ENCODE data around the gene GTF3C1. TPM values are rescaled to one million over a fixed set of nuclear protein-coding genes. Genes with fewer than 3 reads are reported as not detected.

Gene GTF3C1
- total RNA-seq, 1 donor from 2014 or later, result 125 TPM

- no peaks in the 10 kb centered on the region for H3K36me3 Mint-ChIP-seq (ENCODE audit: low read depth)
- H3K27ac Mint-ChIP-seq (ENCODE audit: unreplicated experiment), result no peak overlapping the region
- H3K9me3 Mint-ChIP-seq, result no peaks in the 10 kb centered on the region
- DNase-seq (ENCODE audit: low read depth, low spot score), result no peak
- H3K4me1 Mint-ChIP-seq, result no peaks in the 10 kb centered on the region
- no peak overlapping the region for H3K4me3 Mint-ChIP-seq
- TF ChIP-seq CTCF (conservative IDR thresholded peaks at IDR 0.05), result no peak
- H3K27me3 Mint-ChIP-seq (ENCODE audit: low read depth), result no peaks in the 10 kb centered on the region
Measured at GRCh38 chr16:27445502-27446175, 104.1 kb downstream of the GTF3C1 start.

GRCh38 chr16:27444470-27444869, 105.2 kb downstream of the GTF3C1 start:
- DNase-seq (ENCODE audit: low read depth, low spot score), result no peak
- no peak overlapping the region for H3K27ac Mint-ChIP-seq (ENCODE audit: unreplicated experiment)
- H3K9me3 Mint-ChIP-seq, result no peaks in the 10 kb centered on the region
- no peak for TF ChIP-seq CTCF (conservative IDR thresholded peaks at IDR 0.05)
- no peaks in the 10 kb centered on the region for H3K4me1 Mint-ChIP-seq
- H3K4me3 Mint-ChIP-seq, result no peak overlapping the region
- no peaks in the 10 kb centered on the region for H3K27me3 Mint-ChIP-seq (ENCODE audit: low read depth)
- H3K36me3 Mint-ChIP-seq (ENCODE audit: low read depth), result no peaks in the 10 kb centered on the region

- DNase-seq (ENCODE audit: low read depth, low spot score), result no peak
- H3K9me3 Mint-ChIP-seq, result no peaks in the 10 kb centered on the region
- H3K36me3 Mint-ChIP-seq (ENCODE audit: low read depth), result no peaks in the 10 kb centered on the region
- no peak overlapping the region for H3K27ac Mint-ChIP-seq (ENCODE audit: unreplicated experiment)
- H3K27me3 Mint-ChIP-seq (ENCODE audit: low read depth), result no peaks in the 10 kb centered on the region
- TF ChIP-seq CTCF (conservative IDR thresholded peaks at IDR 0.05), result no peak
- H3K4me3 Mint-ChIP-seq, result no peak overlapping the region
- H3K4me1 Mint-ChIP-seq, result peaks cover 4% of the 10 kb centered on the region
Measured at GRCh38 chr16:27444015-27444414, 105.7 kb downstream of the GTF3C1 start.

DNA sequence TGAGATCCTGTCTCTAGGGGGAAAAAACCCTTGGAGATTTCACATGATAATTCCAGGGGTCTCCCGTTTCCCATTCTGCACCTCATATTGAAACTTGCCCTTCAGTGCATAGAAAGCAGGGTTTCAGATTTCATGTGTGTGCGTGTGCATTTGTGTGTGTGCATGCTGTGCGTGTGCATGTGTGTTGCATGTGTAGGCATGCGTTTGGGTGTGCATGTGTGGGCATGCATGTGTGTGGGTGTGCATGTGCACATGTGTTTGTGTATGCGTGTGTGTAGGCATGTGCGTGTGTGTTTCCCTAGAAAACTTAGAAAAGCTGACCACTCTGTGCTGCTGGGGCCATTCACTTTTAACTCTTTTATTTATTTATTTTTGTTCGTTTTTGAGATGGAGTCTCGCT, 107.7 kb downstream of the GTF3C1 start:
- H3K9me3 Mint-ChIP-seq, result no peaks in the 10 kb centered on the region
- no peak for TF ChIP-seq CTCF (conservative IDR thresholded peaks at IDR 0.05)
- peaks cover 4% of the 10 kb centered on the region for H3K4me1 Mint-ChIP-seq
- H3K27ac Mint-ChIP-seq (ENCODE audit: unreplicated experiment), result no peak overlapping the region
- no peaks in the 10 kb centered on the region for H3K27me3 Mint-ChIP-seq (ENCODE audit: low read depth)
- H3K4me3 Mint-ChIP-seq, result no peak overlapping the region
- no peak for DNase-seq (ENCODE audit: low read depth, low spot score)
- H3K36me3 Mint-ChIP-seq (ENCODE audit: low read depth), result no peaks in the 10 kb centered on the region

DNA sequence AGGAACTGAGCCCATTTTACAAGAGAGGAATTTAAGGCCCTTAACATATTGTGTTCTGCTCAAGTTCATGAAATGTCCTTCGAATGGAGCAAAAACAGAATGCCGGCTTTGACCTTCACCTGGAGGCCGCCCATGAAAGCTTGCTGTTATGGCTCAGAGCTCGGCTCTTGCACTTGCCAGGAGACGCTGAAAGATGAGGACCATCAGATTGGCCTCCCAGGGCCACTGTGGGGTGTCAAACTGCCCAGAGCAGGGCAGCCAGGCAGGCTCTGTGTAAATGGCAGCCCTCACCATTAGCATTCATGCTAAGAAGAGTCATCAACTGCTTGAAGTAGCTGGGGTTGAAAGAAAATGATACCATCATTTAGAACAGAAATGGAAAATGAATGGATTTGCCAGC, 108.4 kb downstream of the GTF3C1 start:
- H3K4me3 Mint-ChIP-seq, result no peak overlapping the region
- DNase-seq (ENCODE audit: low read depth, low spot score), result no peak

More for the DNA sequence above, 108.4 kb downstream of the GTF3C1 start:
- TF ChIP-seq CTCF (conservative IDR thresholded peaks at IDR 0.05), result no peak
- Mint-ChIP-seq H3K27me3 (ENCODE audit: low read depth) (no peaks in the 10 kb centered on the region), H3K27ac (ENCODE audit: unreplicated experiment) (no peak overlapping the region), H3K36me3 (ENCODE audit: low read depth) (no peaks in the 10 kb centered on the region), H3K4me1 (peaks cover 4% of the 10 kb centered on the region), H3K9me3 (no peaks in the 10 kb centered on the region)
